CD1c-positive myeloid dendritic cell (primary cell): ENCODE data around the gene DNMT3L.
A peak's percentile ranks its signal among the peaks of the same experiment; 100 is the strongest.
"Not testable (repeated sequence)": the region's sequence is repeated elsewhere in the genome, so short reads cannot be mapped to it uniquely, and the experiment has no call there.

ENCODE experiments used
- DNase-seq: peaks from one replicate; pipeline ENCODE4 v3.0.0-alpha.2; 2016; ENCODE audit errors: extremely low spot score

The DNMT3L gene

GRCh38 chr21:44295163-44295573 is 33.5 kb upstream of the DNMT3L start:
- no peak for DNase-seq

- DNase-seq, result peak; percentile 53
Observed at GRCh38 chr21:44294391-44295162, 32.9 kb upstream of the DNMT3L start.

GRCh38 chr21:44293551-44294231 is 32.0 kb upstream of the DNMT3L start:
- DNase-seq, result no peak

DNA sequence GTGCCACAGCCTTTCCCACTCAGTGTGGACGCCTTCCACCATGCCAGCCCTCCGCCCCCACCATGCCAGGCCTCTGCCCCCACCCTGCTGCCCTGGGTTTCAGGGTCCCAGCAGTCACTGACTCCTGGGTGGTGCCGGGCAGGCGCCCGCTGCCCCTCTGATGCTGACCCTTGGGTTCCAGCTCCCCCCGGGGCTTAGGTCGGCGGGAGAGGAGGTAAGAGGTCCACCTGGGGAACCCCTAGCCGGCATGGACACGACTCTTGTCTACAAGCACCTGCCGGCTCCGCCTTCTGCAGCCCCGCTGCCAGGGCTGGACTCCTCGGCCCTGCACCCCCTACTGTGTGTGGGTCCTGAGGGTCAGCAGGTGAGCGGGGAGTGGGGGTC is 31.1 kb upstream of the DNMT3L start:
- DNase-seq, result no peak

DNA sequence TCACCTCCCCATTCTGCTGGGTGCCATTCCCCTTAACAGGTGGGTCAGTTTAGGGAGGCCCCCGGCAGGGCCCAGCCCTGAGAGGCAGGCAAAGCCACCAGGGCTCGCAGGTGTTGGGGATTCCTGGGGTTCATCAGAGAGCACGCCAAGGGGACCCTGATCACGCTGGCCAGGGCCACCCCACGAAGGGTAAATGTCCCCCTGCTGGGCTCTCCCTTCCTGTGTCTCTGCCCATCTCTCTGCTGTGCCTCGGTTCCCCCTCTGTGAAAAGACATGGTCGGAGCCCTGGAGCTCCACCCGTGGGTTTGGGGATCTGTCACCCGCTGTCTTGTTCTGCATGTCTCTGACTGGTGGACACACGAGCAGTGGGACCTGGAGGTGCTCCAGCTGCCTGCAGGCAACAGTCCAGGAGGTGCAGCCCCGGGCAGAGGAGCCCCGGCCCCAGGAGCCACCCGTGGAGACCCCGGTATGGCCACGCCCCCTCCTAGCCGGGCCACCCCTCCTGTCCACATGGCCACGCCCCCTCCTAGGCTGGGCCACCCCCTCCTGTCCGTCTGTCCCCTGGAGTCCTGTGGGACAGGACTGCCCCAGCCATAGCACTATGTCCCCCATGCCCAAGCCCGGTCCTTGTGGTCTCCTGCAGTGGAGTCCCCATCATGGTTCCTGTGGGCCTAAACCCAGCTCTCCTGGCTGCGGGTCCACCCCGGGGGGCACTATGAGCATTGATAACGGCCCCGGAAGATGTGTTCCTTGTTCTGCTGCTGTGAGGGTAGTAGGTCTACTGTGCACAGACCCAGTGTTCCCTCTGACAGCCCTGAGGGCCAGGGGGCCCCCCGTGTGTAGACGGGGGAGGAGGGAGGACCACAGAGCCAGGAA is 30.5 kb upstream of the DNMT3L start:
- no peak for DNase-seq

- DNase-seq, result no peak
Observed at GRCh38 chr21:44291078-44291935, 29.6 kb upstream of the DNMT3L start.

- DNase-seq, result no peak
Observed at GRCh38 chr21:44290327-44291077, 28.8 kb upstream of the DNMT3L start.

- no peak for DNase-seq
Observed at GRCh38 chr21:44289381-44290010, 27.8 kb upstream of the DNMT3L start.

- no peak for DNase-seq
Observed at GRCh38 chr21:44288251-44289110, 26.8 kb upstream of the DNMT3L start.

- peak; percentile 61 for DNase-seq
Observed at GRCh38 chr21:44286716-44287632, 25.3 kb upstream of the DNMT3L start.

- DNase-seq, result no peak
Observed at GRCh38 chr21:44286086-44286715, 24.5 kb upstream of the DNMT3L start.

DNA sequence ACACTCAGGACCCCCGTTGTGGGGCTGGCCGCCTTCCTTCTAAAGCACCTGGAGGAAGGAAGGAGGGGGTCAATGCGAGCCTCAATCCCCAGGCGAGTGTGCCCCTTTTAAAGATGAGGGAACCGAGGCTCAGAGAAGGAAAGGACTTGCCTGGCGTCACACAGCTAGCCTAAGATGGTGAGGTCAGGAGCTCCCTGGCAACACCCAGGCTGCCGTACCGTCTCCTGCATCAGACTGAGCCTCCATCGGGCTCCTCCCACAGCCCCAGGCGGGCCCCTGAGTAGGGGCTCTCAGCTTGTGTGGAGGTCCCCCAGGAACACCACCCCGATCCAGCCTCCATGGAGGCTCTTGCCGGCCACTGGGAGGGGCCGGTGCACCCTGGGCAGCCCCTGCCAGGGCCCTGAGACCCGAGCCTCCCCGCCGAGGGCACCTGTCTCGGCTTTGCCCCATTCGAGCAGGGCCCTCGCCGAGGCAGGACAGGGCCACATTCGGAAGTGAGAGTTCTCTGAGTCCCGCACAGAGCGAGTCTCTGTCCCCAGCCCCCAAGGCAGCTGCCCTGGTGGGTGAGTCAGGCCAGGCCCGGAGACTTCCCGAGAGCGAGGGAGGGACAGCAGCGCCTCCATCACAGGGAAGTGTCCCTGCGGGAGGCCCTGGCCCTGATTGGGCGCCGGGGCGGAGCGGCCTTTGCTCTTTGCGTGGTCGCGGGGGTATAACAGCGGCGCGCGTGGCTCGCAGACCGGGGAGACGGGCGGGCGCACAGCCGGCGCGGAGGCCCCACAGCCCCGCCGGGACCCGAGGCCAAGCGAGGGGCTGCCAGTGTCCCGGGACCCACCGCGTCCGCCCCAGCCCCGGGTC is 23.7 kb upstream of the DNMT3L start, which contains the start of gene AIRE:
Gene AIRE (plus strand): TSS at position 739 of the 855 bp plus-strand sequence. CDS start 131 bp downstream, outside the sequence.
- peak; percentile 71 for DNase-seq

DNA sequence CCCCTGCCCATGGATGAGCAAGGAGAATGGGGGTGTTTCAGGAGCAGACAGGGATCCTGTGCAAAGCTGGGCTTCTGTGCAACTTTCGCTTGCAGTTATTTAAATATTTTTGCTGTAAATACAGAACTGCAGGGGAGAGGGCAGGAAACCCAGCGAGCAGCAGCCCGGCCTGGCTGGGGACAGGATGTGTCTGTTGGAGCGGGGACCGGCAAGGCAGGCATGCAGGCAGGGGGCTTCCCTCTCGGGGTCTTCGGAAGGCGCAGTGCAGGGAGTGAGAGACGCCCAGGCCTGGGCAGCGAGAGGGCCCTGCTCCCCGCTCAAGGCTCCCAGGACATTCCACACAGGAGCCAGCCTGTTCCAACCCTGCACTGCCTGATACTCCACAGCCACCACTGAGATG is 22.3 kb upstream of the DNMT3L start:
- no peak for DNase-seq

GRCh38 chr21:44283211-44283785 is 21.6 kb upstream of the DNMT3L start:
- not testable (repeated sequence) for DNase-seq

GRCh38 chr21:44282370-44282769 is 20.7 kb upstream of the DNMT3L start:
- no peak for DNase-seq

DNA sequence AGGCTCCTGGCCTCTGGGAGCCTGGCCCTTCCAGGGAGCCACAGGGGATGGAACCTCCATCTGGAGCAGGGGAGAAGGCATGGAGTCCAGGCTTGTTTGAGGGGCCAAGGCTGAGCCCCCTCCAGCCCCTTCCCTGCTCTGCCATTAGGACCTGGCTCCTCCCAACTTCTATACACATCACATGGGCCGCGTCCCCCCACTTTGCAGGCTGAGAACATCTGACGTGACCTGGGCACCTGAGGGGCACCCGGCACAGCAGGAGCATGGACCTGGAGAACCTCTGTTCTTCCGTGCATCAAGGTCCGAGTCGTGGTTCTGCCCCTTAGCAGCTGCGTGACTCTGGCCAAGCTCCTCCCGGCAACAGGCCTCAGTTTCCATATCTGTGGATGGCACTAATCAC is 20.1 kb upstream of the DNMT3L start:
- DNase-seq, result no peak
